Measurements from ENCODE around the gene PCSK9.

PCSK9 gene

DNA sequence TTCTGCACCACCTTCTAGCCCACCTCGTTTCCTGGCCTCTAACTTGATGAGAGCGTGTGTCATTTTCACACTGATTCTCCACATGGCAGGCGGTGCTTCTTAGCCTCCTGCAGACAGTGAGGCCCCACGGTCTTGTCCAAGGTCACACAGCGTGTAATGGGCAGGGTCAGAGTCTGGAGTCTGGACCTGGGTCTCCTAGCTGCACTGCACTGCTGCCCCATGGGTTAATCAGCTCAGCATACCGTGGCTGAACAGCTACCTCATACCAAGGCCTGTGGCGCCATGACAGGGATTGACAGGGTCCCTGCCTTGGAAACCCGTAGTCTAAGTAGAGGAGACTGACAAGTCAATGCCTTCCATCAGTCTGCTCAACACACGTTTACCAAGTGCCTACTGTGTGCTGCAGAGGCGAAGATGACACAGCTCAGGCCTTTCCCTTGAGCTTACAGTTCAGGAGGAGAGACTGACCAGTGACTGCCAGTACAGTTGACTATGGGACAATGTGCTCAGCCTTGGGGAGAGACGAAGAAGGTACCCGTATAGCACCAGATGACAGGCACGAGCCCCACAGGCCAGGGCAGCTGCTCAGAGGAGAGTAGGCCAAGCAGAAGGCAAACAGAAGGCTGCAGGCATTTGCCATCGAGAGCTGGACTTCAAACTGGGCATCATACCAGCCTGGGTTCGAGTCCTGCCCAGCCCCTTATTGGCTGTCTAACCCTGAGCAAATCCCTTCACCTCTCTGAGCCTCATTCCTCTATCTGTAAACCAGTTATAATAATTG is 5.5 kb downstream of the PCSK9 start:
- DNase-seq = no peak

DNA sequence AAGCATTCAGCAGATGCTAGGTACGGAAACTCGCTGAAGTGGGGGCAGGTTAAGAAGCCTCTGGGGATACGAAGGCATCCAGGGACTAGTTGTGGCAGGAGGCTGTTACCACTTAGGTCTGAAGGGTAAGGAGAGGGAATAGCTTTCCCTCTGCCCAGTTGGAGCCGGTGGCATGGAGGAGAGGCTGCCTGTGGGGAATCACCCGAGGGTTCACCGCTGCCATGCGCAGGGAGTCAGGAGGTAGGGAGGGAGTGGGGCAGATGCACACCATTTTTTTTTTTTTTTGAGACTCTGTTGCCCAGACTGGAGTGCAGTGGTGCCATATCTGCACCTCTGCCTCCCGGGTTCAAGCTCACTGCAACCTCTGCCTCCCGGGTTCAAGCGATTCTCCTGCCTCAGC is 6.1 kb downstream of the PCSK9 start:
- no peak for DNase-seq

DNA sequence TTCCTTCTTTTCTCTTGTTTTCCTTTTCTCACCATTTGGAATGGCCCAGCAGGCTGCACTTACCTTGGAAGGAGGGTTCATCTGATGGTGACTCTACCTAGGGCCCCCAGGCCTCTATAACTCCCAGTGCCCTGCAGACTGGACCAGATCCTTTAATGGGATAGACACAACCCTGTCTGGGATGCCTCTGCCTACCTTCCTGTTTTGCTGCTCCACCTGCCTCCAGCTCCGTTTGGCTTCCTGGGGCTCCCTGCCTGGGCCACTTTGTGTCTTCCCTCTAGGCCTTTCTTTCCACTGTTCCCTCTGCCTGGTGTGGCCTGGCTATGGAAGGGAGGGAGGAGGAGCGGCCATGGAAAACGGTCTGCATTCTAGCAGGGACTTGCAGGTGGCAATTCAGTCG is 7.5 kb downstream of the PCSK9 start:
- DNase-seq = no peak

DNA sequence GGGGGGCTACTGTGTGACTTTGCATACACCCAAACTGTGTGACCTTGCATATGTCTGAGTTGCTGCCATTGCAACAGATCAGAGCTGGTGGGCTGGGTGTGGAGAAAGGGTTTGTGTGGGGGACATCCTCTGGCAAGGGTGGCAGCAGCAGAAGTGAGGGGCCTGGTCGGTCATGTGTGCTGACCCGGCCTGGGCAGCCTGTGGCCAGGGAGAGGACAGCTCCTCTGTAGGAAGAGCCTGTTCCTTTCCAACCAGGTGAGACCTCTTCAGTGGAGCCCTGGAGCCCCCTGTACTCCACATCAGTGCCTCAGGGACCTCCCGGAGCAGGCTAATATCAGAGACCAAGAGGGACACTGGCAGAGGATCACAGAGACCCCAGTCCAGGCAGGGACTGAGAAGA is 8.3 kb downstream of the PCSK9 start:
- no peak for DNase-seq

DNA sequence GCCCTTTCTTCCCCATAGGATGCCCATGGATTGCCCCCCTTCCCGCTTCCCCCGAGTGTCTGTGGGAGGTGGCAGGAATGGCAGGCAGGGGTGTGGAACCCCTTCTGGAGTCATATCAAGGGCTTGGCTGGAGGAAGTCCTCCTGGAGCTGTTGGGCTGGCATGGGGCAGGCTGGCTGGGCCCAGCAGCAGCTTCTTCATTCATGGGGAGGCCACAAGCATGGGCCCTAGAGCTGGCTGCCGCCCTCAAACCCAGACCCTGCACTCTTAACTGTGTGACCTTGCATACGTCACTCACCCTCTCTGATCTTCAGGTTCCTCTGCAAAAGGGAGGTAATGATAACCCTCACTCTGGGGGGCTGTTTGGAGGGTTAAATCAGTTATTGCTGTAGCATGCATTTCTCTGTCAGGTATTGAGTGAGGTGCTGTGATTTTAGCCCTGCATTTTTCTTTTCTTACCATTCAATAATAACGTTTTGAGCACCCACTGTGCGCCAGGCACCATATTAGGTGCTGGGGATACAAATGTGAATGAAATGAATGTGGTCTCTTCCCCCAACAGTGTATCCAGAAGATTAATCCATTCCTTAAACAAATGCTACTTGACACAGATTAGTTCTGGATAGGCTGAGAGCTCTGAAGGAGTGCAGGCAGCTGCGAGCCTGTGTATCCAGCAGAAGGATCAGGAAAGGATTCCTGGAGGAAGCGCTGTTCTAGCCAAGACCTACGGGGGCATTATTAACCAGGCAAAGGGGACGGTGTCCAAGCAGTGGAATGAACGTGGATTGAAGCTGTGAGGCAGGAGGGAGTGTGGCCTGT is 9.3 kb downstream of the PCSK9 start:
- no peak for DNase-seq

DNA sequence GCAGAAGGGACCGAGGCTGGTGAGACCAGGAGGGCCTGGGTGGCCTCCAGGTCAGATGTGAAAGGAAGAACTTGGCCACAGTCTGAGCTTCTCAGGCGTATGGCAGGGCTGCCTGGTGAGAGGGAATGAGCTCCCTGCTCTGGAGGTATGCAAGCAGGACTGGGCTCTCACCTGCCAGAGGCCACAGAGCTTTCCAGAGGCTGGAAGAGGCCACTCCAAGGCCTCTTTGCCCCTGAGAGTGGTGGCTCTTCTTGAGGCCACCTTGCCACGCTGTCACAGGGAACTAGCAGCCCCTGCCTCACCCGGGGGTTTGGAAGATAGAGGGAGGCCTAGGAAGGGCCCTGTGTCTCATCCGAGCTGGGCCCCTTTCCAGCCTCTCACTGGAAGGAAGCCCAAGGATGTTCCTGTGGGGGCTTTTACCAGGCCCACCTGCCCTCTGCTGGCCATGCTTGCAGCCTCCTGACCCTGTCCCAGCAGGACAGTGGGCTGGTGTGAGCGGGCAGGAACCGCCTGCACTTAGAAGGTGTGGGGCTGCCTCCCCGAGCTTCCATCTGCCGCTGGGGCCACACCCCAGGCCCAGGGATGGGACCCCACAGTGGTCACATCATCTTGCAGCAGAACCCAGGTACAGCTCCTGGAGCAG is 10.0 kb downstream of the PCSK9 start:
- no peak for DNase-seq

DNA sequence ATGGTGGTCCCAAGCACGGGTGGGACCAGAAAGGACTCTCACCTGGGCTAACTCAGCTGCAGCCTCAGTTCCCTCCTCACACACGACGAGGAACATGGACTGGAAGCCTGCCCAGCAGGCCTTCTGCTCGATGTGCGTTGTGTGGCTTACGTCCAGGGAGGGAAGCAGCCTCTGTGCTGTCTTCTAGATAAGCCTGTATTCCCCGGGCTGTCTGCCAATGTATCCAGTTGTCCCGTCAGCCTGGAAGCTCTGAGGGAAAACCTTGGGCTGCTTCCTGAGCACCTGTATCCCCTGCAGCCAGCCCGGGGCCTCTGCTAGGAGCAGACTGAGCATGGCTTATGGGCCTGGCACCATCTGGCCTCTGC is 10.5 kb downstream of the PCSK9 start:
- DNase-seq = no peak

DNA sequence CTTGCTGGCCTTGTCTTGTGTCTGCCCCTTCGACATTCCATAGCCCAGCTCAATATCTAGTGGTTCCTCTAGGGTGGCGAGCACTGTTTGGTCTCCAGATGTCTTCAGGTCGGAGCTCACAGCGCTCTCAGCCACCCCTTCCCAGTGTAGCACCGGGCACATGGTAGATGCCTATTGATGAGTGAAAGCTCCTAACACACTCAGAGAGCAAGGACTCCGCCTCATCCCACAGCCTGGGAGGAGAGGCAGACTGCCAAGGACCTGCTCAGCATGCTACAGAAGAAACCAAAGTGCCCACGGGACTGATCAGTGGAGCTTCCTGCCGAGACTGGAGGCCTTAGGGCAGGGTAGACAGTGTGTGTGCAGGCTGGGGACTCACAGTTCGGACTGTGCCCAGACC is 10.9 kb downstream of the PCSK9 start:
- DNase-seq = no peak

DNA sequence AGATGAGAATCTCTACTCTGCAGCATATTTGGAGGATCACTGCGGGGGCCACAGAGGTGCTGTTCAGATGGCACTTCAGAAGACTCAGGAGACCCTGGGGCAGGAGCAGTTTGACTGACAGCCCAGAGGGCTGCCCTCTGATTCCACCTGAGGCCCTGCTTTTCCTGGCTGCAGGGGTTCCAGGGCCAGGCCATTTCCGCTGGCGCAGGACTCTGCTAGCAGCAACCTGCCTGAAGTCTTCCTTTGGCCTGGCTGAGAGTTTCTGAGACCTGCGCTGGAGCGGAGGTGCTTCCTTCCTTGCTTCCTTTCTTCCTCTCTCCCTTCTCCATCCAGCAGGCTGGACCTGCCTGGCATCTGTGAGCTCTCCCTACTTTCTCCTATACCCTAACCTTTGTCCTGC is 11.8 kb downstream of the PCSK9 start:
- DNase-seq = no peak

DNA sequence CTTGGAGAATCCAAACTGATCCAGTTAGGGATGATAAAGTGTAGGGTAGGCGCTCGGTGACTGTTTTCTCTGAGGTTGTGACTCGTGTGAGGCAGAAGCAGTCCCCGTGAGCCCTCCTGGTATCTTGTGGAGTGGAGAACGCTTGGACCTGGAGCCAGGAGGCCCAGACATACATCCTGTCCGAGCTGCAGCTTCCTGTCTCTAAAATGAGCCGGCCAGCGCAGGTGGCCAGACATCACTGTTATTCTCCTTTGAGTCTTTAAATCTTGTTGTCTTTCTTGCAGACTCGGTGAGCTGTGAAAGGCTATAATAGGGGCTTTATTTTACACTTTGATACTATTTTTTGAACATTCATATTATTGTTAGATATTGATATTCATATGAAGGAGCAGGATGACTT is 12.3 kb downstream of the PCSK9 start:
- DNase-seq = no peak

DNA sequence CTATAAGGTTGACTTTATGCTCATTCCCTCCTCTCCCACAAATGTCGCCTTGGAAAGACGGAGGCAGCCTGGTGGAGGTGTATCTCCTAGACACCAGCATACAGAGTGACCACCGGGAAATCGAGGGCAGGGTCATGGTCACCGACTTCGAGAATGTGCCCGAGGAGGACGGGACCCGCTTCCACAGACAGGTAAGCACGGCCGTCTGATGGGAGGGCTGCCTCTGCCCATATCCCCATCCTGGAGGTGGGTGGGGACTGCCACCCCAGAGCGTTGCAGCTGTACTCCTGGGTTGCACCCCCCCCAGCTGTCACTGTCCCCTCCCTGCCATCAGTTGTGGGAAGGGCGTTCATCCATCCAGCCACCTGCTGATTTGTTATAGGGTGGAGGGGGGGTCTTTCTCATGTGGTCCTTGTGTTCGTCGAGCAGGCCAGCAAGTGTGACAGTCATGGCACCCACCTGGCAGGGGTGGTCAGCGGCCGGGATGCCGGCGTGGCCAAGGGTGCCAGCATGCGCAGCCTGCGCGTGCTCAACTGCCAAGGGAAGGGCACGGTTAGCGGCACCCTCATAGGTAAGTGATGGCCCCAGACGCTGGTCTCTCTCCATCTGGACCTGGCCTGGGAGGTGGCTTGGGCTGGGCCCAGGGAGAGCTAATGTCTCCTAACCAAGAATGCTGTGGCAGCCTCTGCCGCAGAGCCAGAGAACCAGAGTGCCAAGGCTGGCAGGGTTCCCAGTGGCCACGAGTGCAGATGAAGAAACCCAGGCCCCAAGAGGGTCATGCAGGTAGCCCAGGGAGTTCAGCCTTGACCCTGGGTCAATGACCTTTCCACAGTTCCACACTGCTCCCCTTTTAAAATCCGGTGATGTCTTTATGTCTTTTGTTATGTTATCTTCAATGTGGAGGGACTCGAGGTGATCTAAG is 13.1 kb downstream of the PCSK9 start:
- DNase-seq = no peak

DNA sequence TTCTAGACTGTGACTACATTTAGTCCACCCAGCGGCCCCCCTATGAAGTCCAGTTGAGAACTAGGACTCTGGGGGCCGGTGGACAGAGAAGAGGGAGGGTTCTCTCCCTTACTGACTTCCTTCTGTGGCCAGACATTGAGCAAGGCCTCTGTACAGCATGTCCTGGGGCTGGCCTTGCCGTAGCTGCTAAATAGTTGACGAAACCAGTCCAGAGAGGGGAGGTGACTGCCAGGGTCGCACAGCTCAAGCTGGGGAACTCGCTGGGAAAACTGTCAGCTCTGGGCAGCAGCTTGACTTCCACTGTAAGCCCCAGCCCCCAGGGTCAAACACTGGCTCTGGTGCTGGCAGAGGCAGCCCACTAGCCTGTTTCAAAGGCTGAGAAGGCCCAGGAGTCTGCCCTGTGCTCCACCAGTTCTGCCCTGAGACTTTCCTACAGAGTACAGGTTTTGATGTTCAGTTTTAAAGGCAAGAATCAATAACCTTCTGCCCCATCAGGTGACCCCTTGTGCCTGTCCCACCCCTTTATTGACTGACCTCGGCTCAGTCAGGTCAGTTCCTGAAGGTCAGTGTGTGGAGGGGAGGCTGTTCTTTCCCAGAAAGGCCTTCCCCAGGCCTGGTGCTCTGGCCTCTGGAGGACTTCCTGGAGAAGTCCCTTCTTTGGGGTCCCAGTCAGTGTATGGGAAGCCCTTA is 14.1 kb downstream of the PCSK9 start:
- DNase-seq = no peak

DNA sequence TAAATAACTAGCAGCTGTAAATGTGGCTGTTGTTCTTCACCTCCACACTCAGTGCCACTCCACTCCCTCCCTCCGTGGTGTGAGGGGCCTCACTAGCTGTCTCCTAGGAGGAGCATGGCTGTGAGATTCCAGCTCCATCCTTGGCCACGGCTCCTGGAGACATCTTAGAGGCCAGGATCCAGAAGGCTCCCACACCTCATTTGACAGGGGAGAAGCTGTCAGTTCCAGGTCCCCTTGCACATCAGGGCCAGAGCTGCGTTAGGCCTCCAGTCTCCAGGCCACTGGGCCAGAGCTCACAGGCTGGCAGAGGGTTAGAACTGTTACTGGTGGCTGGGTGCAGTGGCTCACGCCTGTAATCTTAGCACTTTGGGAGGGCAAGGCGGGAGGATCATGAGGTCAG is 15.0 kb downstream of the PCSK9 start:
- no peak for DNase-seq

DNA sequence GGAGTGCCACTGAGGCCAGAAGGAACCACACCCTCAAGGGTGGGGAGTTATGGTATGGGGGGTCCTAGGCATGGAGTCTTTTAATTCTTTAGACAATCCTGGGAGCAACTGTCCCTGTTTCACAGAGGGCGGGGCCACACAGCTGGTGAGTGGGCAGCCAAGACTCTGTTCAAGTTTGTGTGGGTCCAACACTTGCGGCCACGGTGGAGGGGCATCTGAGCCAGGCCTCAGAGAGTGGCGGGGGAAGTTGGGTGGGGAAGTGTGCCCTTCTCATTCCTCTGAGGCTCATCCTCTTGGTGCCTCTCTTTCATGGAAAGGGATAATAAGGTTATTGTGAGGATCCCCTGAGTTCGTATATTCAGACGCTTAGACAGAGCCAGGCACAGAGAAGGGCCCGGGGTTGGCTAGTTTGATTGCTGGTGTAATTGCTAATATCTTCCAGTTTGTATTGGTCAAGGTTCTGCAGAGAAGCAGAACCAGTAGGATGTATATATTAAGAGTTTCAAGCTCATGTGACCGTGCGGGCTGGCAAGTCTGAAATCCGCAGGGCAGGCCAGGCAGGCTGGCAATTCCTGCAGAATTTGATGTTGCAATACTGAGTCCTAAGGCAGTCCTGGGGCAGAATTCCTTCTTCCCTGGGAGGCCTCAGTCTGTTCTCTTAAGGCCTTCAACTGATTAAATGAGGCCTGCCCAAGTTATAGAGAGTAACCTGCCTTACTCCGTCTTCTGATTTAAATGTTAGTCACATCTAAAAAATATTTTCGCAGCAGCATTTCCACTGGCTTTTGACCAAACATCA is 15.9 kb downstream of the PCSK9 start:
- DNase-seq = no peak

DNA sequence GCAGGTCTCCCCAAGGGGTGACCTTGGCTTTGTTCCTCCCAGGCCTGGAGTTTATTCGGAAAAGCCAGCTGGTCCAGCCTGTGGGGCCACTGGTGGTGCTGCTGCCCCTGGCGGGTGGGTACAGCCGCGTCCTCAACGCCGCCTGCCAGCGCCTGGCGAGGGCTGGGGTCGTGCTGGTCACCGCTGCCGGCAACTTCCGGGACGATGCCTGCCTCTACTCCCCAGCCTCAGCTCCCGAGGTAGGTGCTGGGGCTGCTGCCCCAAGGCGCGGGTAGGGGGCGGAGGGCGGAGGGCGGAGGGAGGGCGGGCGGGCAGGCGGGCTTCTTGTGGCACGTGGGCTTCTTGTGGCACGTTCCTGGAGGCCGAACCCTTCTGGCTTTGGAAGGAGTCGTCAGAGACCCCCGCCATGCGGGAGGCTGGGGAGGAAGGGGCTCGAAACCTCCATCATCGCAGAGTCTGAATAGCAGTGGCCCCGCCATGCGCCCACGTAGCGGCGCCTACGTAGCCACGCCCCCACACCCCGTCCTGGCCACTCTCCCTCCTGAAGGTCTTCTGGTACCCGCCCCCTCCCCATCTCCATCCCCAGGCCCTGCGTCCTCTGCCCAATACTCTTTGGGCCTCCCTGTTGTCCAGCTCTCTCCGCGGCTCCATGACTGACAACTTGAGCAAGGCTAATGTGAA is 16.7 kb downstream of the PCSK9 start:
- DNase-seq = no peak

DNA sequence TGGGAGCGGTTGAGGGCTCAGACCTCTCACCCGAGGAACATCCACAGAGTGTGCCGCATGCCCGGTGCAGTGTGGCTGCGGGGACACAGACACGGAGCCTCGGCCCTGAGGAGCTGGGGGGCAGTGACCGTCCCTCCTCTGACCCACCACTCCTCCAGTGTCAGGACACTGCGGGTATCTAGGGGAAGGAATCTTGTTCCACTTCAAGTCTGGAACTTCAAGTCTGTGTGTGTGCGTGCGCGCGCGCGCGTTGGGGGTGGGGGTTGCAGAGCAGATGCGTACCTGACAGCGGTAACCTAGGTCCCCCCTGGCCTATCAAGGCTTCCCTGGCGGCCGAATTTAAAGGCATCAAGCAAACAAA is 17.3 kb downstream of the PCSK9 start:
- no peak for DNase-seq

DNA sequence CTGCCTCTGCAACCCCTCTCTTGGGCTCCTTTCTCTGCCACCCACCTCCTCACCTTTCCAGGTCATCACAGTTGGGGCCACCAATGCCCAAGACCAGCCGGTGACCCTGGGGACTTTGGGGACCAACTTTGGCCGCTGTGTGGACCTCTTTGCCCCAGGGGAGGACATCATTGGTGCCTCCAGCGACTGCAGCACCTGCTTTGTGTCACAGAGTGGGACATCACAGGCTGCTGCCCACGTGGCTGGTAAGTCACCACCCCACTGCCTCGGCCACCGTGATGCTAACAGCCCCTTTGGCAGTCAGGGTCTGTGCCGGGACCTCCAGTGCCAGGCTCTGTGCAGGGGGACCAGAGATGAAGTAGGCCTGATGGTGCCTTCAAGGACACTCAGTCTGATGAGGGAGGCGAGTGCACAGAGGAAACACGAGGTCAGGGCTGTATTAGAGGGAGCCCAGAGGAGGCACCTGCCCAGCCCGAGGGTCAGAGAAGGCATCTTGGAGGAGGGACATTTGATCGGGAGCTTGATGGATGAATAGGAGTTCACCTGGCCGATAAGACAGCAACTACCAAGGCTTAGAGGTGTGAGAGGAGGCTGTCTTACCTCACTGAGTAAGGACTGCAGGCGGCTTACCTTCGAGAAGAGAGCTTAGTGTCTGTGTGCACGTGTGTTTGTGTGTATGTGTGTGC is 18.1 kb downstream of the PCSK9 start:
- DNase-seq = no peak

DNA sequence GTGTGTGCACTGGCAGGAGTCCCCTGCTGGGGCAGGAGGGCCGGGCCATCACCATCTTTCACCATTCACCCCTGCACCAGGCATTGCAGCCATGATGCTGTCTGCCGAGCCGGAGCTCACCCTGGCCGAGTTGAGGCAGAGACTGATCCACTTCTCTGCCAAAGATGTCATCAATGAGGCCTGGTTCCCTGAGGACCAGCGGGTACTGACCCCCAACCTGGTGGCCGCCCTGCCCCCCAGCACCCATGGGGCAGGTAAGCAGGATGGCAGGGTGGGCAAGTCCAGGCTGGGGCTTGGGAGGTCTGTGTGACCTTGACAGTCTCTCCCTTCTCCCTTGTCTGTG is 18.6 kb downstream of the PCSK9 start:
- DNase-seq = no peak

DNA sequence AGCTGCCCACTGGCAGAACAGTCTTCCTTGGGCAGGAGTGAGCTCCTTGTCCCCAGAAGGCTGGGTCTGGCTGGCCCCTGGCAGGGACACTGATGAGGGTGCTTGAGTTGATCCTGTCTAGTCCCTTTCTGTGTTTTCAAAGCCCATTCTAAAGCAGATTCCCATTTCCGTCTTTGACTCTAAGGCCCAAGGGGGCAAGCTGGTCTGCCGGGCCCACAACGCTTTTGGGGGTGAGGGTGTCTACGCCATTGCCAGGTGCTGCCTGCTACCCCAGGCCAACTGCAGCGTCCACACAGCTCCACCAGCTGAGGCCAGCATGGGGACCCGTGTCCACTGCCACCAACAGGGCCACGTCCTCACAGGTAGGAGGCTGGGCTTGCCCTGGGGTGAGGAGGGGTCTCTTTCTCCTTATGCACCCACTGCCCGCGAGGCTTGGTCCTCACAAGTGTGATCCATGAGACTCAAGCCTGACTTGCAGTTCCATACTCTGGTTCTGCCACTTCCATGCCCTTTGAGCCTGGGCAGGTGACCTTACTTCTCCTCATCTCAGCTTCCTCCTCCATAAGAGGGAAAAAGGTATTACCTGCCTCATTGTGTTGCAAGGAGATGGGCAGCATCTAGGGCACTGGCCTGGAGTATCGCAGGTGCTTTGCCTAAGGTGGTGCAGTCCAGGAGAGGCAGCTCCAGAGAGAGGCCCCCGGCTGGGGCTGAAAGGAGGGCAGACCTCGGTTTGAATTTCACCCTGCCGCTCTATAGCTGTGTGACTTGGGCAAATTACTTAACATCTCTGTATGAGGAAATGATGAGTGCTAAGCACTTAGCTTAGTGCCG is 20.2 kb downstream of the PCSK9 start:
- no peak for DNase-seq
